Stimulated activated CD4-positive, alpha-beta T cell treated with anti-CD3 and anti-CD28 coated beads, Interleukin-4, amount 100 ng/mL, for 48 hours (primary cell): Measurements from ENCODE around the gene SPTA1.

ENCODE experiments used
- DNase-seq, 2 donors: peaks; one replicate each; pipeline ENCODE4 v3.0.0-alpha.2; 2020; ENCODE audit warnings: low read depth in 2 of 2

Gene SPTA1

GRCh38 chr1:158572226-158572625 is 114.3 kb downstream of the SPTA1 start:
- no peak for DNase-seq

GRCh38 chr1:158570480-158570879 is 116.0 kb downstream of the SPTA1 start, which contains the start of gene OR6P1:
Gene OR6P1, minus strand, starts transcription at chr1:158570580. Its CDS starts 6,976 bp downstream, at chr1:158563604.
- no peak for DNase-seq

GRCh38 chr1:158564608-158565007 is 121.9 kb downstream of the SPTA1 start:
- DNase-seq: no peak

- DNase-seq: no peak
These were observed 122.7 kb downstream of the SPTA1 start for GRCh38 chr1:158563853-158564252.
